ENCODE results near the gene SPATA45.

The SPATA45 gene

GRCh38 chr1:212781225-212781624 lies 66.2 kb downstream of the SPATA45 start:
- no peak for TF ChIP-seq CTCF (IDR thresholded peaks at IDR 0.05; ENCODE audit: control insufficient read depth, extremely low read depth, insufficient read depth)
- DNase-seq (ENCODE audit: low read depth): no peak
- no peak overlapping the region for H3K4me3 ChIP-seq (ENCODE audit: low read depth, low read length)

GRCh38 chr1:212780759-212781158 lies 66.7 kb downstream of the SPATA45 start:
- TF ChIP-seq CTCF (IDR thresholded peaks at IDR 0.05; ENCODE audit: control insufficient read depth, extremely low read depth, insufficient read depth): no peak
- no peak overlapping the region for H3K4me3 ChIP-seq (ENCODE audit: low read depth, low read length)
- no peak for DNase-seq (ENCODE audit: low read depth)
